Stimulated activated CD8-positive, alpha-beta memory T cell treated with anti-CD3 and anti-CD28 coated beads, Interleukin-12 subunit alpha, Interleukin-12 subunit beta, amount 100 ng/mL, for 4 hours (primary cell): ENCODE results near the gene RBM3.

ENCODE experiments used
- DNase-seq: peaks from one replicate; pipeline ENCODE4 v3.0.0-alpha.2; 2020; ENCODE audit warnings: low read depth

RBM3 gene

GRCh38 chrX:48626401-48627298 is 52.4 kb downstream of the RBM3 start:
- DNase-seq, result no peak
